CD4-positive, alpha-beta T cell treated with Interferon gamma for 1 hour (primary cell): ENCODE data around the gene KHDC1L.
"Not testable (repeated sequence)": the region's sequence is repeated elsewhere in the genome, so short reads cannot be mapped to it uniquely, and the experiment has no call there.

Experiments used
- DNase-seq: peaks from one replicate; pipeline ENCODE4 v3.0.0-alpha.2; 2020

Gene KHDC1L

GRCh38 chr6:73203098-73203497, 22.2 kb downstream of the KHDC1L start:
- DNase-seq: no peak

DNA sequence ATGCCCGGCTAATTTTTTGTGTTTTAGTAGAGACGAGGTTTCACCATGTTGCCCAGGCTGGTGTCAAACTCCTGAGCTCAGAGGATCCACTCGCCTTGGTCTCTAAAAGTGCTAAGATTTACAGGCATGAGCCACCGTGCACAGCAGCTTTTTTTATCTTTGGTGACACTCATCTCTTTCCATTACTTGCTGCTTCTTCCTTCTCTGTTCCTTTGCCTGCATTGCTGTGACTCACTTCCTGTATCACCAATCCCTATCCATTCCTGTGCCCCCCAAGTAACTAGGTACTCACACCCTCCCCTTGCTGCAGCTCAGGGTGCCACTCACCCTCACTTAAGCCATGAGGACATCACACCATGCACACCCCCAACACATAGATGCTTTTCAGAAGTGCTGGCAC, 24.6 kb downstream of the KHDC1L start:
- DNase-seq: no peak

DNA sequence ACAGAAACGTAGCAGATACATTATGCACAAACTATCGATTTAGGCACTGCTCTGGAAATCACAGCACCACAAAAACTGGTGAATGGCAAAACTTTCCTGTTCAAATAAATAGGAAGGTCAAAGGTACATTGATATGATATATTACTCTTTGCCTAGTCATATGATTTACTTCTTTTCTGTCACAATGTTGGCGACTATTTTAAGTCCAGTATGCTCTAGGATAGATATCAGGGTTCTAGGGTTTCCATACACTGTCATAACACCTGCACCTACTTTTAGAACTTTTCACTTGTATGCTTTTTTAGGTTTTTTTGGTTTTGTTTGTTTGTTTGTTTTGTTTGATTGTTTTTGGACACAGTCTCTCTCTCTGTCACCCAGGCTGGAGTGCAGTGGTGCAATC, 25.0 kb downstream of the KHDC1L start:
- DNase-seq: no peak

- no peak for DNase-seq
Observed at GRCh38 chr6:73194744-73195143, 30.6 kb downstream of the KHDC1L start.

GRCh38 chr6:73193302-73193701, 32.0 kb downstream of the KHDC1L start:
- DNase-seq: not testable (repeated sequence)

DNA sequence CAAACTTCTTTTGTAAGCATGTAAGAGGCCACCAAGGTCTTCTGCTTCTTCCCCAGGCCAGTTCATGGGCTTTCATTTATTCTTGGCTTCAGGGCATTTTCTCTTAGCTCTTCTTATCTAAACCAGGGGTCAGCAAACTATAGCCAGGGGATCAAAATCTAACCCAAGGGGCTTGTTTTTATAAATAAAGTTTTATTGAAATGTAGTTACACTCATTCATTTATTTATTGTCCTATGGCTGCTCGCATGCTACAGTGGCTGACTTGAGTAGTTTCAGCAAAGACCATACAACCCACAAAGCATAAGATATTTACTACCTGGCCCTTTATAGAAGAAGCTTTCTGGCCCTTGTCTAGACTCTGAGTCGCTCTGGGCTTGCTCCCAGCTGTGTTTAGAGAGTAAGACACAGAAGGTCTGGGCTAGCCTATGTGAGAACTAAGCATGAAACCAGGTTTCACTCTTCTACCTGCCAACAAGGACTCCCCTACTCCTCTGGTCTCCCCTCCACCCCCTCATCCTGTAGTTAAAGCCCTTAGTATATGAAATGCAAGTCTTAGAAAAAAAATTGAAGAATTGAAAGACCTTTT, 43.2 kb downstream of the KHDC1L start:
- DNase-seq: no peak

DNA sequence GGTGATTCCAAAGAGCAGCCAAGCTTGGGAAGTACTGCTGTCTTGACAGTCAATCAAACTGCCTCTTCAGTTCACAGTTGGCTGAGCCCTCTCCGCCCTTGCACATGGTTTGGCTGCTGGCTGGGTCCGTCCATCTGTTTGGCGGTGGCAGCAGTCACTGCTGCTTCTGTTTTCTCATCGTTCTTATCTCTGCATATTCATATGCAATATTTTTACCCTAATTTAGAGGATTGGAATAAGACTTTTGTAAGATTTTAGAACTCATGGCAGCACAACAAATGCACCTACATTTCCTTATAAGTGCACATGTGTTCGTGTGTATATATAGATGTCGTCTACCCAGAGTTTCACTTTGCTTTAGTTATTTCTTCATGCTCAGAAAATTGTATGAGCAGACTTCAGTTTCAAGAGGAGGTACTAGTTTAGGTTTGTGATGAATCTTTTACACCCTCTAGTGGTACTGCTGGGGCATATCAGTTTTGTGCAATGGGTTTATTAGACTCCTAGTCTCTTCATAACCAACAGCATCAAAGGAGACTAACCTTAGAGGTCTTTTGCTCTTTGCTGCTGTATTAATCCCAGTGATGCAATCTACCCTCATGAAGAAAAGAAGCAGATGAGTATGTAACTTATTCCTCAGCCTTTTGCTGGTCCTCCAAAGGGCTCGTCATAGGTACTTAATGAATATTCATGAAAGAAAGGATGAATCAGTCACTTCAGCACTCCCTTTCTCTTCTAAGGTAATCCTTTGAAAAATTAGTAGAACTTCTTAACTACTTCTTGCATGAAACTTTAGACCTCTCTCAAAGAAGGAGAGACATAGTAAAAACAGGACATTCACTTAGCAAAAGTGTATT, 44.3 kb downstream of the KHDC1L start:
- no peak for DNase-seq

- no peak for DNase-seq
Observed at GRCh38 chr6:73180076-73180738, 45.1 kb downstream of the KHDC1L start.

DNA sequence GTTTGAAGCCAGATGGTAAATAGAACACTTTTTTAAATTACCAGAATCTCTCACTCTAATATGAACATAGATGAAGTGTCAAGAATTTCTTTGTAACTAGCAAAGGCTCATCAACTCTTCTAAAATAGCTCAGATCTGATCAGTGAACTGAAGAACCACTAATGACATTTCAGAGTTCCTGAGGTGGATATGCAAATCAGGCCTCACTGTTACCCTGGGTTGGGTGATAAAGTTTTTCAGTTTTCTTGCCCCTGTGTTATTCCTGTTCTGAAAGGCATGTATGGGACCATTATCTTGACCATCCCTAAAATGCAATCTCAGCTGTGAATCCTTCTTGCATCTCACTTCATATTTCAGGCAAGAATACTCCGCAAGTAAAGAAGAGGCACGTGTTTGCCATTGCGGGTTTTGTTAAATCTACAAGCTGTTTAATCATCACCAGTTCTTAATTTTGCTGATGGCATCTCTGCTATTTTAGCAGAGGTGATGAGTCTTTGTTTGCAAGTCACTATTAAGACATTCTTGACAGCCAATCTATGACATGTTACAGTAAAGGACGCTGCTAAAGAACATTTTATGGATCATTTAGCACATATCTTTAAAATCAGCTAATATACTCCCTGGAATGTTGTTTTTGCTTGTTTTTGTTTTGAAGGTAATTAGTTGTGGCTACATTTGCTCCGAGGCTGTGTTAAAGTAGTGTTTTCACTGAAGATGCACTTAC, 47.9 kb downstream of the KHDC1L start:
- no peak for DNase-seq

GRCh38 chr6:73176057-73176456, 49.2 kb downstream of the KHDC1L start:
- no peak for DNase-seq

DNA sequence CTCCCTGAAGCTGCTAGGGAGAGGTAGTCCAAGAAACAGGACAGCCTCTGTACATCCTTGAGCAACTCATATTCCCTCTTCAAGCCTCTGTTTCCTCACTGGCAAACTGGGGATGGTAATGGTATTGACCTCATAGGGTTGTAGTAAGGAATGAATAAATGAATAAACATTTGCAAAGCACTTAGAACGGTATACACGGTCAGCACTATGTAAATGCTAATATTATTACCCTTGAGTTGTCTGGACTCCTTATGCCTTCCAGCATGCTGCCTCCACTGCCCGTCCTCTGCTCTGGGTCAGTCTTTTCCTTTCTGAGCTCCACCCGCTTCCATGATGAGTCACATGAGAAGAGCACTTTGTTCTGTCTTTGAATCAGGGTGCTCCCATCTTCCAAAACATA, 50.6 kb downstream of the KHDC1L start:
- DNase-seq: no peak
